ENCODE measurements around the gene NFU1. TPM values are rescaled to one million over a fixed set of nuclear protein-coding genes. Genes with fewer than 3 reads are reported as not detected.

NFU1 gene
- 28.0 to 53.7 TPM (median 30.1 TPM) in 3 replicates for polyA plus RNA-seq
- 147 TPM for polyA plus RNA-seq (2011; ENCODE audit: low read depth)
- polyA plus RNA-seq (2011; cell fraction: cytosol; rRNA removed): 38.5 and 75.0 TPM in 2 replicates
- 16.6 and 24.9 TPM in 2 replicates for polyA plus RNA-seq (2011; cell fraction: nucleus; rRNA removed)
- 17.1 and 49.9 TPM in 2 replicates for polyA plus RNA-seq (2012; ENCODE audit: low replicate concordance)
- 1.6 to 15.2 TPM (median 5.7 TPM) in 3 replicates for polyA minus RNA-seq
- 17.6 TPM for polyA minus RNA-seq (2011; cell fraction: cytosol; rRNA and poly(A)+ RNA removed)
- 1.9 and 5.7 TPM in 2 replicates for polyA minus RNA-seq (2011; cell fraction: nucleus; rRNA and poly(A)+ RNA removed)

GRCh38 chr2:69436938-69437750, at the start of gene NFU1:
Gene NFU1 (minus strand): TSS chr2:69437435. CDS start chr2:69437422, 13 bp downstream.
- Histone ChIP-seq H3K9me3 (ENCODE audit: control insufficient read depth, low read depth, low read length) (peaks cover 2% of the 10 kb centered on the region), H2AFZ (ENCODE audit: control insufficient read depth, low read length) (peak within 1 kb of the TSS; percentile 99), H3K4me1 (ENCODE audit: control insufficient read depth, extremely low read depth, insufficient read depth, low read length) (peaks cover 14% of the 10 kb centered on the region), H3K36me3 (ENCODE audit: control insufficient read depth in 2 of 2, extremely low read depth in 1 of 2, insufficient read depth in 2 of 2, low read length in 2 of 2) (no peaks in the 10 kb centered on the region), H3K79me2 (ENCODE audit: control insufficient read depth, insufficient read depth, low read length) (peaks cover 20% of the 10 kb centered on the region), H3K9me1 (ENCODE audit: control insufficient read depth, extremely low read depth, insufficient read depth, low read length) (no peaks in the 10 kb centered on the region), H3K4me2 (ENCODE audit: control insufficient read depth, extremely low read depth, insufficient read depth, low read depth, low read length) (peak within 1 kb of the TSS; percentile 85), H3K27ac (ENCODE audit: control insufficient read depth, insufficient read depth, low read length) (peak within 1 kb of the TSS; percentile 94), H3K27me3 (ENCODE audit: control insufficient read depth, extremely low read depth, insufficient read depth, low read length) (no peaks in the 10 kb centered on the region), H3K4me3 (ENCODE audit: control insufficient read depth in 2 of 3, extremely low read depth in 1 of 3, insufficient read depth in 2 of 3, low read depth in 1 of 3, low read length in 3 of 3) (peak within 1 kb of the TSS; percentile 68 to 97 (median 87)), H4K20me1 (ENCODE audit: control insufficient read depth, extremely low read depth, insufficient read depth, low read length) (no peaks in the 10 kb centered on the region), H3K9ac (ENCODE audit: control insufficient read depth, extremely low read depth, insufficient read depth, low read length) (peak within 1 kb of the TSS; percentile 84)
- dilution Hi-C loops (cut with MboI; ENCODE audit: extremely low pct_ligation_motif_present, low sequenced_read_pairs): no loop called here
- TF ChIP-seq, protein P1, sequence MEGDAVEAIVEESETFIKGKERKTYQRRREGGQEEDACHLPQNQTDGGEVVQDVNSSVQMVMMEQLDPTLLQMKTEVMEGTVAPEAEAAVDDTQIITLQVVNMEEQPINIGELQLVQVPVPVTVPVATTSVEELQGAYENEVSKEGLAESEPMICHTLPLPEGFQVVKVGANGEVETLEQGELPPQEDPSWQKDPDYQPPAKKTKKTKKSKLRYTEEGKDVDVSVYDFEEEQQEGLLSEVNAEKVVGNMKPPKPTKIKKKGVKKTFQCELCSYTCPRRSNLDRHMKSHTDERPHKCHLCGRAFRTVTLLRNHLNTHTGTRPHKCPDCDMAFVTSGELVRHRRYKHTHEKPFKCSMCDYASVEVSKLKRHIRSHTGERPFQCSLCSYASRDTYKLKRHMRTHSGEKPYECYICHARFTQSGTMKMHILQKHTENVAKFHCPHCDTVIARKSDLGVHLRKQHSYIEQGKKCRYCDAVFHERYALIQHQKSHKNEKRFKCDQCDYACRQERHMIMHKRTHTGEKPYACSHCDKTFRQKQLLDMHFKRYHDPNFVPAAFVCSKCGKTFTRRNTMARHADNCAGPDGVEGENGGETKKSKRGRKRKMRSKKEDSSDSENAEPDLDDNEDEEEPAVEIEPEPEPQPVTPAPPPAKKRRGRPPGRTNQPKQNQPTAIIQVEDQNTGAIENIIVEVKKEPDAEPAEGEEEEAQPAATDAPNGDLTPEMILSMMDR (optimal IDR thresholded peaks at IDR 0.05 in 1 of 3, IDR thresholded peaks at IDR 0.05 in 1 of 3, conservative IDR thresholded peaks at IDR 0.05 in 1 of 3; ENCODE audit: extremely low read depth in 1 of 3, insufficient read depth in 2 of 3, low read length in 3 of 3): peak; percentile 49 to 67 (median 57)
- no peak for TF ChIP-seq EZH2 (IDR thresholded peaks at IDR 0.05; ENCODE audit: low read length)
- FAIRE-seq (no peak), DNase-seq (ENCODE audit: low read depth, low spot score) (peak; percentile 54)

DNA sequence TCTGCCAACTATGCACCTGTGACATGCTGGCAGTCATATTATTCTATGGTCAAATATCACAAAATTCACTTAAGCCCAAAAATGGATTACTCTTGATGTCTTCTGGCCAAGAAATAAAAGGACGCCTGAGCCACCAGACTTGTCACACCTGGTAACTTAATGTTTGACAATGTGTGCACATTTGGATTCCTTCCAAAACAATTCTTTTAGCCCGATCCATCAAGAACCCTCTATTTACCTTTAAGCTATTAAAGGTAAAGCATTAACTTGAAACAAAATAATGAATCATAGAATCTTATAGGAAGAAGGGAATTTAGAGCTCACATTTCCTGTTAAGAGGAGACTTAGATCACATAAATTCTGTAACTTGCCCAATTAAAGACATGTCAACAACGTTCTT, 46.5 kb upstream of the NFU1 start:
- Histone ChIP-seq H3K4me1 (ENCODE audit: control insufficient read depth, extremely low read depth, insufficient read depth, low read length) (no peaks in the 10 kb centered on the region), H3K9ac (ENCODE audit: control insufficient read depth, extremely low read depth, insufficient read depth, low read length) (no peak overlapping the region), H2AFZ (ENCODE audit: control insufficient read depth, low read length) (no peak overlapping the region), H3K27me3 (ENCODE audit: control insufficient read depth, extremely low read depth, insufficient read depth, low read length) (no peaks in the 10 kb centered on the region), H3K4me2 (ENCODE audit: control insufficient read depth, extremely low read depth, insufficient read depth, low read depth, low read length) (no peak overlapping the region), H3K79me2 (ENCODE audit: control insufficient read depth, insufficient read depth, low read length) (no peaks in the 10 kb centered on the region), H3K9me3 (ENCODE audit: control insufficient read depth, low read depth, low read length) (no peaks in the 10 kb centered on the region), H4K20me1 (ENCODE audit: control insufficient read depth, extremely low read depth, insufficient read depth, low read length) (no peaks in the 10 kb centered on the region), H3K27ac (ENCODE audit: control insufficient read depth, insufficient read depth, low read length) (no peak overlapping the region), H3K4me3 (ENCODE audit: control insufficient read depth in 2 of 3, extremely low read depth in 1 of 3, insufficient read depth in 2 of 3, low read depth in 1 of 3, low read length in 3 of 3) (no peak overlapping the region), H3K9me1 (ENCODE audit: control insufficient read depth, extremely low read depth, insufficient read depth, low read length) (no peaks in the 10 kb centered on the region), H3K36me3 (ENCODE audit: control insufficient read depth in 2 of 2, extremely low read depth in 1 of 2, insufficient read depth in 2 of 2, low read length in 2 of 2) (peaks cover 0 to 16% of the 10 kb centered on the region in 2 experiments)
- TF ChIP-seq EZH2 (IDR thresholded peaks at IDR 0.05; ENCODE audit: low read length): no peak
- TF ChIP-seq, protein P1 (optimal IDR thresholded peaks at IDR 0.05 in 1 of 3, IDR thresholded peaks at IDR 0.05 in 1 of 3, conservative IDR thresholded peaks at IDR 0.05 in 1 of 3; ENCODE audit: extremely low read depth in 1 of 3, insufficient read depth in 2 of 3, low read length in 3 of 3): no peak
- no peak for FAIRE-seq
- DNase-seq (ENCODE audit: low read depth, low spot score): no peak
- dilution Hi-C loops (cut with MboI; ENCODE audit: extremely low pct_ligation_motif_present, low sequenced_read_pairs): no loop called here
